Endothelial cell (in vitro differentiated cells): ENCODE data around the gene STX8. TPM values are rescaled to one million over a fixed set of nuclear protein-coding genes. Genes with fewer than 3 reads are reported as not detected.

ENCODE experiments used
- DNase-seq: peaks from one replicate; pipeline ENCODE4 v3.0.0; 2021; ENCODE audit warnings: low spot score
- H3K27ac Mint-ChIP-seq: one replicate; pipeline ENCODE4 v1.8.0; 2021; ENCODE audit warnings: mixed read lengths, inconsistent platforms; ENCODE audit not compliant: unreplicated experiment
- H3K27me3 Mint-ChIP-seq: one replicate; pipeline ENCODE4 v1.8.0; 2021; ENCODE audit warnings: mild to moderate bottlenecking, moderate library complexity, mixed read lengths, inconsistent platforms; ENCODE audit not compliant: unreplicated experiment
- H3K36me3 Mint-ChIP-seq: one replicate; pipeline ENCODE4 v1.8.0; 2021; ENCODE audit warnings: mild to moderate bottlenecking, low read depth, mixed read lengths, inconsistent platforms; ENCODE audit not compliant: unreplicated experiment
- H3K4me1 Mint-ChIP-seq: one replicate; pipeline ENCODE4 v1.8.0; 2021; ENCODE audit warnings: mild to moderate bottlenecking, mixed read lengths, inconsistent platforms; ENCODE audit not compliant: unreplicated experiment
- H3K4me3 Mint-ChIP-seq: one replicate; pipeline ENCODE4 v1.8.0; 2021; ENCODE audit warnings: mild to moderate bottlenecking, mixed read lengths, inconsistent platforms; ENCODE audit not compliant: unreplicated experiment
- H3K9me3 Mint-ChIP-seq: one replicate; pipeline ENCODE4 v1.8.0; 2021; ENCODE audit warnings: mixed read lengths, inconsistent platforms; ENCODE audit not compliant: unreplicated experiment
- CTCF ChIP-seq: fragments of 200-600 bp; sonication (generic); IDR thresholded peaks from one replicate; pipeline ENCODE4 v1.5.0; 2021; ENCODE audit warnings: antibody characterized with exemption; ENCODE audit not compliant: unreplicated experiment
- total RNA-seq: library from RNA; stranded (reverse); fragmentation: NEBNext Ultra II Directional; extraction: Animal tissue kit (Norgen Biotek cat#: 25700); gene quantifications from one replicate; pipeline ENCODE4 v1.2.1, GENCODE V29; 2021; ENCODE audit not compliant: unreplicated experiment

The STX8 gene
- total RNA-seq, 1 donor from 2014 or later, result 49.2 TPM

DNA sequence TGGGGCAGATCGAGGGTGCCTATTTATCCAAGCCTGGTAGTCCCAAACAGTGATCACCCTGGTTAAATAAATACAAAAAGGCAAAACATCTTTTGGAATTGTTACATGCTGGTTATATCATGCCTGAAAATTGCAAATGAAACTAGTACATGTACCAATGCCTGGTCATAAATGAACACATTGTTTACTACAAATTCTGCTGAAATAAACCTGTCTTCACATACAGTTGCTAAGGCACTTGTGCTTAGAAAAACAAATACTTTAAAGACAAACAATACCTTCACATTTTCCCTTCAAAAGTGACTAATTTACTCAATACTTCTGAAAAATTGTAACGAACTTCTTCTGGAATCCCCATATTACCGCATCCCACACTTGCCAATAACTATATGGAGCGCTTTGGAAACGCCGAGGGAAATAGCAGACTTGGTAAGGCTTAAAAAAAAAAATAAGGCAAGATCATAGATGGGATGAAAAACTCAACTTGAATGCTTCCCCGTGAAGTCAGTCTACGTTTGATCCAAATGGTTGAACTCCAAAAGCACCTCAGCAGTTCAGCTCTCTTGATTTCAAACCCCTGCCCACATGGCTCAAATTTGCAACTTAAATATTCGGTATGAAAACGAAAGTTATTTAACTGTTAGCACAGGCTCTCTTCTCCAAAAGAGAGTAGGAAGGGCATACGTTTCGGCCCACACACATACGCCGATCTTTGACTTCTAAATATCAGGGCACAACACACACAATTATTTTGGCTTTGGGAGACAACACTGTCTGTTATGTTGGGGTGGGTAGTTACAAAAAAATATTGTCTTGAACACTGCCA lies 289.8 kb downstream of the STX8 start:
- H3K9me3 Mint-ChIP-seq, result no peaks in the 10 kb centered on the region
- no peaks in the 10 kb centered on the region for H3K36me3 Mint-ChIP-seq
- TF ChIP-seq CTCF, result no peak
- no peak for DNase-seq
- H3K4me1 Mint-ChIP-seq, result peaks cover 10% of the 10 kb centered on the region
- H3K4me3 Mint-ChIP-seq, result no peak overlapping the region
- peaks cover 3% of the 10 kb centered on the region for H3K27me3 Mint-ChIP-seq
- H3K27ac Mint-ChIP-seq, result no peak overlapping the region

DNA sequence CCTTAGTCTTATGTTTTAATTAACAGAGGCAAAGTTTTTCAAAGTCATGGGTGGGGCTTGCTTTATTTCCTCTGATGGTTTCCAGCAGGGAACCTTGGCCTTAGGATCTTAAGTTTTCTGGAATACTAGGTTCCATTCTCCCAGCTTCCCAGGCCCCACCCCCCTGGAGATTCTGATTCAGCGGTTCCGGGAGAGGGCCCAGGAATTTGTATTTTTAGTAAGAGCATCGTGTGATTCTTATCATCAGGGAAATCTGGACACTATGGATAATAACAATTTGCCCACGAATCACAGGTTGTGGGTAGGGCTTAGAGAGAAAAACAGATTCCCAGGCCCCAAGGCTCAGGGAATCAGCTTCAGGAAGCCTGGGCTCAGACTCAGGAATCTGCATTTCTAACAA lies 290.7 kb downstream of the STX8 start:
- no peaks in the 10 kb centered on the region for H3K9me3 Mint-ChIP-seq
- no peak overlapping the region for H3K27ac Mint-ChIP-seq
- DNase-seq, result no peak
- no peaks in the 10 kb centered on the region for H3K36me3 Mint-ChIP-seq
- peaks cover 13% of the 10 kb centered on the region for H3K4me1 Mint-ChIP-seq
- no peak overlapping the region for H3K4me3 Mint-ChIP-seq
- no peak for TF ChIP-seq CTCF
- H3K27me3 Mint-ChIP-seq, result peaks cover 3% of the 10 kb centered on the region

DNA sequence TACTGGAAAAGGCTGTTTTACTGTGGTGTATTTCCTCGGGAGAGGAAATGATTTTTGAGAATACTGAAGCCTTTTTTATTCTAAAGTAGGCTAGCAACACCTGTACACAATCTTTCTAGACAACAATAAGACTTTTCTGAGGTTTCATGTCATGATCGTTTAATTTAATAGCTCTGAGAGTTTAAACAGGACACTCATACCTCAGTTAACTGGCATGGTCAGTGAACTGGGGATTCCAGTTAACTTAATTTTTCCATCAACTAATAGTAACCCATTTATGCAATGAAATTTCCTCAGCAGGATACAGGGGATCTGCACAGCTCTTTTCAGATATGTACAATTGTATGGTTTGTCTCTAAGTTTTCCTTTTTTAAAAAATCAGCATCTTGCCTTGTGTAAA lies 291.7 kb downstream of the STX8 start:
- Mint-ChIP-seq H3K9me3 (no peaks in the 10 kb centered on the region), H3K4me3 (no peak overlapping the region), H3K27me3 (peaks cover 3% of the 10 kb centered on the region), H3K27ac (no peak overlapping the region), H3K4me1 (peaks cover 13% of the 10 kb centered on the region), H3K36me3 (no peaks in the 10 kb centered on the region)
- DNase-seq, result no peak
- no peak for TF ChIP-seq CTCF

DNA sequence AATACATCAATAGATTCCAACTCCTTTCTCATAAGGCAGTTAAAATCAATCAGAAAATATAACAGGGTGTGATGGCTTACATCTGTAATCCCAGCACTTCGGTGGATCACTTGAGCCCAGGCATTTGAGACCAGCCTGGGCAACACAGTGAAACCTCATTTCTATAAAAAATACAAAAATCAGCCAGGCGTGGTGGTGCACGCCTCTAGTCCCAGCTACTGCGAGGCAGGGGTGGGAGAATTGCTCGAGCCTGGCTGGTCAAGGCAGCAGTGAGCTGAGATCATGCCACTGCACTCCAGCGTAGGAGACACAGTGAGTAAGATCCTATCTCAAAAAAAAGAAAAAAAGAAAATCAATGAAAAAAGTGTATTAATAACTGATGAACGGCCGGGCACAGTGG lies 295.7 kb downstream of the STX8 start:
- TF ChIP-seq CTCF, result no peak
- no peaks in the 10 kb centered on the region for H3K9me3 Mint-ChIP-seq
- peaks cover 4% of the 10 kb centered on the region for H3K27me3 Mint-ChIP-seq
- H3K4me3 Mint-ChIP-seq, result no peak overlapping the region
- H3K36me3 Mint-ChIP-seq, result no peaks in the 10 kb centered on the region
- H3K4me1 Mint-ChIP-seq, result peaks cover 8% of the 10 kb centered on the region
- no peak for DNase-seq
- H3K27ac Mint-ChIP-seq, result no peak overlapping the region

GRCh38 chr17:9274973-9275372 lies 300.6 kb downstream of the STX8 start:
- no peaks in the 10 kb centered on the region for H3K9me3 Mint-ChIP-seq
- H3K4me3 Mint-ChIP-seq, result no peak overlapping the region
- peaks cover 2% of the 10 kb centered on the region for H3K27me3 Mint-ChIP-seq
- no peaks in the 10 kb centered on the region for H3K36me3 Mint-ChIP-seq
- no peak overlapping the region for H3K27ac Mint-ChIP-seq
- no peaks in the 10 kb centered on the region for H3K4me1 Mint-ChIP-seq
- DNase-seq, result no peak
- TF ChIP-seq CTCF, result no peak
